ENCODE data around the gene STX2.
A peak's percentile ranks its signal among the peaks of the same experiment; 100 is the strongest.
"Not testable (repeated sequence)": the region's sequence is repeated elsewhere in the genome, so short reads cannot be mapped to it uniquely, and the experiment has no call there.

Gene STX2

DNA sequence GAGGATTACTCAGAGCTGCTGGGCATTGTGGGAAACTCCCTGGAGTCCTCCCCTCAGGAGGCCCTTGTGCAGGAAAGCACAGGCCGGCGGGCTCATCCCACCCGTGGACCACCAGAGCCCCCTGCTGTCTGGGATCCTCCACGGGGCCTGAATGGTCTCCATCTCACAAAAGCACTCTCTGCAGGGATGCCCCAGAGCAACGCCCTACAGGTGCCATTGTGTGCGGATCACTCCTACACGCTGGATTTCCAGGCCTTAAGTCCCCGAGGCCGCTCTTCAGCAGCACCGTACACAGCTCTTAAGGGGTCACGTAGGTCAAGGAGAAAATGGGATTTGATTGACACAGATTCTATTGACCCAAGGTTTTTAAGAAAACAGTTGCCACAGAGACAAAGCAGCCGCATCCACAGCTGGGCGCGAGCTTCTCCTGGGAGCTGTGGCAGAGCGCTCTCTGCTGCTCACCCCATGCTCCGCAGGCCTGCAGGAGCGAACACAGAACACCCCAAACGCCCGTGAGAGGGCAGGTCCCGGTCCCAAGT is 86.3 kb downstream of the STX2 start:
- H3K4me3 ChIP-seq (ENCODE audit: low read length) = no peak overlapping the region
- DNase-seq (ENCODE audit: low read depth) = no peak
- TF ChIP-seq CTCF (conservative IDR thresholded peaks at IDR 0.05; ENCODE audit: low read depth, low read length) = no peak

- not testable (repeated sequence) for DNase-seq (ENCODE audit: low read depth); H3K4me3 ChIP-seq (ENCODE audit: low read length)
Observed at GRCh38 chr12:130752037-130752436, 87.0 kb downstream of the STX2 start.

- DNase-seq (ENCODE audit: low read depth) = no peak
- H3K4me3 ChIP-seq (ENCODE audit: low read length) = no peak overlapping the region
- no peak for TF ChIP-seq CTCF (conservative IDR thresholded peaks at IDR 0.05; ENCODE audit: low read depth, low read length)
Observed at GRCh38 chr12:130748786-130749185, 90.3 kb downstream of the STX2 start.

GRCh38 chr12:130747867-130748740 is 90.9 kb downstream of the STX2 start:
- peak; percentile 91 for TF ChIP-seq CTCF (conservative IDR thresholded peaks at IDR 0.05; ENCODE audit: low read depth, low read length)
- peak; percentile 5 for DNase-seq (ENCODE audit: low read depth)
- no peak overlapping the region for H3K4me3 ChIP-seq (ENCODE audit: low read length)

GRCh38 chr12:130746546-130746945 is 92.5 kb downstream of the STX2 start:
- H3K4me3 ChIP-seq (ENCODE audit: low read length) = no peak overlapping the region
- no peak for TF ChIP-seq CTCF (conservative IDR thresholded peaks at IDR 0.05; ENCODE audit: low read depth, low read length)
- DNase-seq (ENCODE audit: low read depth) = no peak

- H3K4me3 ChIP-seq (ENCODE audit: low read length) = no peak overlapping the region
- no peak for DNase-seq (ENCODE audit: low read depth)
- no peak for TF ChIP-seq CTCF (conservative IDR thresholded peaks at IDR 0.05; ENCODE audit: low read depth, low read length)
Observed at GRCh38 chr12:130745921-130746320, 93.1 kb downstream of the STX2 start.

DNA sequence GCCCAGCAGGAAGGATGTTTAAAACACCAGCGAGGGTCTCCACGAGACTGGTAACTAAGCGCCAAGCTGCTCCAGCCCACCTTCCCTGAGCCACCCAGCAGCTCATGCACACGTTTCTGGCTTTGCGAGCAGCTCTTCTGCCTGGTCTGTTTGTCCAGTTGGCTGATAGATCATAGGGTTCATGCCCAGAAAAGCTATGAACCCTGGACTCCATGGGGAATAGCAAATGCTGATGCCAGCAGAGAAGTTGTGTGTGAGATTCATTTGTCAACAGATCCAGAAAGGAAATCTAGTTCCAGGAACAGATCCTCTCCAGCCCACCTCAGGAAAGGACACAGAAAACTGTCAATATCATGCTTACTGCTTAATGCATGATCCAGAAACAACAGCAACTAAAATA is 94.8 kb downstream of the STX2 start:
- no peak overlapping the region for H3K4me3 ChIP-seq (ENCODE audit: low read length)
- no peak for TF ChIP-seq CTCF (conservative IDR thresholded peaks at IDR 0.05; ENCODE audit: low read depth, low read length)
- DNase-seq (ENCODE audit: low read depth) = no peak
